Measurements from ENCODE around the gene ZNF154.

DNA sequence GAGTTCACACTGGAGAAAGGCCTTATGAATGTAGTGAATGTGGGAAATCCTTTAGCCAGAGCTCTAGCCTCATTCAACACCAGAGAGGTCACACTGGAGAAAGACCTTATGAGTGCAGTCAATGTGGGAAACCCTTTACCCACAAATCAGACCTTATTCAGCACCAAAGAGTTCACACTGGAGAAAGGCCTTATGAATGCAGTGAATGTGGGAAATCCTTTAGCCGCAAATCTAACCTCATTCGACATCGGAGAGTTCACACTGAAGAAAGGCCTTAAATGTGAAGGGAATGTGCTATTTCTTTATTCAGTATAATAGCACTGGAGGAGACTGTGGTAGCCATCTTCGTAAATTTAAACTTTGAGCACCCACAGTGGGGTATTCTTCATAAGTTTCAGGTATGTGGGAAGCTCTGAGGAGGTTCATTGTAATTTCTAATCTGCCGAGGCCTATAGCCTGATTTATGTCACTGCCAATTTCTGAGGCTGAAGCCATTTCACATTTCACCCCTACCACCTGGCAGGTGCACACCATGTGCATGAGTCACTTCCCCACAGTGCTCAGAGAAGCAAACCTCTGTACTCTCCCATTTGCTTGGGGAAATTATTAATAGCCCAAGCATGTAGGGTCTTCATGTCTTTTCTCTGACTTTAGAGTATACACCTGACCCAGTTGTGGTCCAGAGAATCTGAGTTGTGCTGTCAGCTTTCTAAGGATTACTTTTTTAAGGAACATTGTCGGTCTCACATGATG, 20.8 kb downstream of the ZNF154 start:
- TF ChIP-seq, protein P1, sequence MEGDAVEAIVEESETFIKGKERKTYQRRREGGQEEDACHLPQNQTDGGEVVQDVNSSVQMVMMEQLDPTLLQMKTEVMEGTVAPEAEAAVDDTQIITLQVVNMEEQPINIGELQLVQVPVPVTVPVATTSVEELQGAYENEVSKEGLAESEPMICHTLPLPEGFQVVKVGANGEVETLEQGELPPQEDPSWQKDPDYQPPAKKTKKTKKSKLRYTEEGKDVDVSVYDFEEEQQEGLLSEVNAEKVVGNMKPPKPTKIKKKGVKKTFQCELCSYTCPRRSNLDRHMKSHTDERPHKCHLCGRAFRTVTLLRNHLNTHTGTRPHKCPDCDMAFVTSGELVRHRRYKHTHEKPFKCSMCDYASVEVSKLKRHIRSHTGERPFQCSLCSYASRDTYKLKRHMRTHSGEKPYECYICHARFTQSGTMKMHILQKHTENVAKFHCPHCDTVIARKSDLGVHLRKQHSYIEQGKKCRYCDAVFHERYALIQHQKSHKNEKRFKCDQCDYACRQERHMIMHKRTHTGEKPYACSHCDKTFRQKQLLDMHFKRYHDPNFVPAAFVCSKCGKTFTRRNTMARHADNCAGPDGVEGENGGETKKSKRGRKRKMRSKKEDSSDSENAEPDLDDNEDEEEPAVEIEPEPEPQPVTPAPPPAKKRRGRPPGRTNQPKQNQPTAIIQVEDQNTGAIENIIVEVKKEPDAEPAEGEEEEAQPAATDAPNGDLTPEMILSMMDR (IDR thresholded peaks at IDR 0.05), result no peak
- no peak for TF ChIP-seq EZH2 (IDR thresholded peaks at IDR 0.05; ENCODE audit: borderline replicate concordance, insufficient read depth, low read depth, low read length, poor library complexity, severe bottlenecking)

All from B cell (primary cell).